GM19397 (cell line): Measurements from ENCODE around the gene ATP6V0E2.
A peak's percentile ranks its signal among the peaks of the same experiment; 100 is the strongest.

Experiments used
- ATAC-seq: cut with Tn5 transposase; IDR thresholded peaks from one replicate; pipeline ENCODE4 v1.9.1; 2021; ENCODE audit warnings: mild to moderate bottlenecking, moderate library complexity; ENCODE audit not compliant: unreplicated experiment

The ATP6V0E2 gene

GRCh38 chr7:149838224-149838991 lies 35.4 kb upstream of the ATP6V0E2 start, which contains the start of gene ZNF862:
TSS of gene ZNF862 (plus strand) at chr7:149838375. CDS start at chr7:149838612, 237 bp downstream.
- peak; percentile 98 for ATAC-seq

GRCh38 chr7:149838992-149839408 lies 34.8 kb upstream of the ATP6V0E2 start:
- ATAC-seq, result no peak

GRCh38 chr7:149839933-149840332 lies 33.8 kb upstream of the ATP6V0E2 start:
- ATAC-seq, result no peak

GRCh38 chr7:149843566-149843965 lies 30.2 kb upstream of the ATP6V0E2 start:
- ATAC-seq, result no peak

- ATAC-seq, result no peak
These were observed 29.3 kb upstream of the ATP6V0E2 start for GRCh38 chr7:149844445-149844844.

- ATAC-seq, result no peak
These were observed 28.4 kb upstream of the ATP6V0E2 start for GRCh38 chr7:149845257-149845980.

GRCh38 chr7:149846021-149846420 lies 27.7 kb upstream of the ATP6V0E2 start:
- ATAC-seq, result no peak

- ATAC-seq, result no peak
These were observed 27.2 kb upstream of the ATP6V0E2 start for GRCh38 chr7:149846436-149847046.

- no peak for ATAC-seq
These were observed 24.6 kb upstream of the ATP6V0E2 start for GRCh38 chr7:149849174-149849573.

GRCh38 chr7:149850007-149850594 lies 23.7 kb upstream of the ATP6V0E2 start:
- ATAC-seq, result no peak

GRCh38 chr7:149850716-149851115 lies 23.1 kb upstream of the ATP6V0E2 start:
- ATAC-seq, result no peak

GRCh38 chr7:149851449-149851848 lies 22.3 kb upstream of the ATP6V0E2 start:
- ATAC-seq, result no peak

- ATAC-seq, result no peak
These were observed 20.6 kb upstream of the ATP6V0E2 start for GRCh38 chr7:149853157-149853556.

GRCh38 chr7:149854611-149855360 lies 19.0 kb upstream of the ATP6V0E2 start:
- no peak for ATAC-seq

GRCh38 chr7:149855361-149856305 lies 18.1 kb upstream of the ATP6V0E2 start:
- no peak for ATAC-seq

GRCh38 chr7:149856583-149856982 lies 17.2 kb upstream of the ATP6V0E2 start:
- no peak for ATAC-seq

- ATAC-seq, result no peak
These were observed 14.4 kb upstream of the ATP6V0E2 start for GRCh38 chr7:149859369-149859768.

GRCh38 chr7:149859876-149860275 lies 13.9 kb upstream of the ATP6V0E2 start:
- no peak for ATAC-seq
